A549 treated with CpdA at 1 μM for 4 hours (cell line): ENCODE data around the gene ZC3H7A. TPM values are rescaled to one million over a fixed set of nuclear protein-coding genes. Genes with fewer than 3 reads are reported as not detected.

Experiments
- total RNA-seq: library from RNA; stranded (reverse); fragments of 200-300 nt; extraction: Qiagen RNA extraction; gene quantifications from 5 replicates; pipeline ENCODE4 v1.2.3, GENCODE V29; 2022; ENCODE audit warnings: low read depth

The ZC3H7A gene
- 25.3 to 37.3 TPM (median 25.6 TPM) in 5 replicates for total RNA-seq

DNA sequence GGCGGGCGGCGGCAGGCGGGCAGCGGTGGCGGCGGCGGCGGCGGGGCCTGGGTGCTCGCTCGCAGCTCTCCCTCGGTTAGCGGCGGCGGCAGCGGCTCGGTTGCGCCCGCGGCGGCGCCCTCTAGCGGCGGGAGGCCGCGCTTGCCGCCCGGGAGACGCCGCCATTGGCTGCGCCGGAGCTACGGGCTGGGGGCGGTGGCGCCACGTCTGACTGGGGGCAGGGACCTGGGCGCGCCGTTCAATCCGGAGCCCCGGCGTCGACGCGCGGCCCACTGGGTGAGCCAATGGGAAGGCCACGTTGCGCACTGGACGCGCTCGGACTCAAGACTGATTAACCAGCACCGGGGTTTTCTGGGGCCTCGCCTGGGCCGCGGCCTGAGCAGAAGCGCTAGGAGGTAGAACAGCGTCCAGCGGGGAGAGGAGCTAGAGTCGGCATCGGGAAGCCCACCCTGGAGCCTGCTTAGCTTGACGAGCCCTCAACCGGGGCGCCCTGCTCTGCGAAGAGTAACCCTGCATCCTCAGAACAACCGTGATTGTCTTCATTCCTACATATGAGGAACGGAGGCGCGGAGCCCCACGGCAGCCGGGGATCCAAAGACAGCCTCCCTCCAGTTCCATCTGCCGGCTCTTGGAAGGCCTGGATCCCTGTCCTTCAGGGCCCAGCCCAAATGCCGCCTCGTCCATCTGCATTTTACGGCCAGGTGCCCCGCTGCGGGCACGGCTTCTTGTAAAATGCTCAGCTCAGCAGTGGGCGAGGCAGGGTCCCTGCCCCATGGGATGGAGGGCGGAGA, at the start of gene ZC3H7A:
Gene ZC3H7A, minus strand, starts transcription at position 93 of the 791 bp plus-strand sequence. CDS start 14,904 bp downstream, outside the sequence.

DNA sequence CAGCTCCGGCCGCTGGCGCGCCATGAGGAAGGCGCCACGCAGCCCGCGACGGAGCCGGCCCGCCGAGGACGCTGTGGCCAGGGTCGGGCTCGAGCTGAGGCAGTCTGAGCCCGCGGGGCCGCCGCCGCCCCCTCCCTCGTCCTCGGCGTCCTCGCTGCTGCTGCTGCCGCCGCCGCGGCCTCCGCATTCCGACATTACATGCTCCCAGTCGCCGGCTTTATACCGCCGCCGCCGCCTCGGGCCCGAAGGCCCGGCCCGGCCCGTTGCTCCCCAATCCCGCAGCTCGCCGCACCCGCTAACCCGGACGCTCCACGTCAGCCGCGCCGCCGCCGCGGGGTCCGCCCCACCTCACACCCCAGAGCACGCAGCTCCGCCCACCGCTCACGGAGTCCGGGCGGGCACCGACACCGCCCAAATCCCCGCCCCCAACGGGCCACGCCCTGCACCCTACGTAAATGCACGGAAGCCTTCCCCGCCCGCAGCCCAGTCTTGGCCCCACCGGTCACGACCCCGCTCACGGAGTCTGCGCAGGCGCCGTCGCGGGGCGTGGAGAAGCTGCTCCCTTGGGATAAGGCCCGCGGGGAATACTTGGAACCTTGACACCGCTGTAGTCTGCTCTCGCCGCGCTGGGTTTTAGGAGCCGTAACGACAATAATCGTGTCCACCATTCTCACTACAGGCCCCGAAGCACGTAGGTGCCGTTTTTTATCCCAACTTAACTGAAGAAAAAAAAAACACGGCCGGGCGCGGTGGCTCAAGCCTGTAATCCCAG, 54.3 kb downstream of the ZC3H7A start, which contains the start of gene TXNDC11:
Gene TXNDC11, minus strand, starts transcription at position 322 of the 772 bp plus-strand sequence. Its CDS starts 127 bp downstream, at position 195.

Other genes starting within 250 kb of the ZC3H7A start
- gene LITAF, start 210.3 kb downstream of the ZC3H7A start, total RNA-seq = 190 to 209 TPM (median 203 TPM) in 5 replicates
- gene SNN, start 128.8 kb downstream of the ZC3H7A start, total RNA-seq = 7.3 to 9.7 TPM (median 8.9 TPM) in 5 replicates
- gene TXNDC11, start 54.4 kb downstream of the ZC3H7A start, total RNA-seq = 36.9 to 40.0 TPM (median 39.4 TPM) in 5 replicates
- gene RSL1D1, start 54.3 kb upstream of the ZC3H7A start, total RNA-seq = 217 to 294 TPM (median 237 TPM) in 5 replicates
- 190 to 228 TPM (median 205 TPM) in 5 replicates for gene GSPT1, start 118.7 kb upstream of the ZC3H7A start, total RNA-seq
- 3.0 to 6.6 TPM (median 3.6 TPM) in 5 replicates for gene NPIPB2, start 144.8 kb upstream of the ZC3H7A start, total RNA-seq
- not detected in 5 replicates for gene TNFRSF17, start 168.0 kb upstream of the ZC3H7A start, total RNA-seq
- 2.5 to 3.1 TPM (median 2.9 TPM) in 5 replicates for gene SNX29, start 179.5 kb upstream of the ZC3H7A start, total RNA-seq